ENCODE measurements around the gene ATG9B. TPM values are rescaled to one million over a fixed set of nuclear protein-coding genes. Genes with fewer than 3 reads are reported as not detected.

Gene ATG9B
- total and polyA plus RNA-seq, 2 of the 13 experiments (the other 11 are each of a cell fraction or from before 2014, with no cell fraction given): 0.24 TPM; not detected in 1

GRCh38 chr7:150975536-150976319, 48.6 kb downstream of the ATG9B start:
- no peak overlapping the region for H2AFZ ChIP-seq (ENCODE audit: low read length)
- intact Hi-C loops (cut with micrococcal nuclease; ENCODE audit: unreplicated experiment): no loop called here
- CTCF ChIA-PET (ENCODE audit: low intra/inter-chr PET ratio, low total read pairs): no interaction called here
- no peaks in the 10 kb centered on the region for H3K9me3 ChIP-seq (ENCODE audit: low read length)
- H3K4me3 ChIP-seq (replicated peaks in 1 of 3; ENCODE audit: insufficient read depth in 1 of 3, low read depth in 2 of 3, low read length in 3 of 3): peak overlapping the region in 1 of 3 experiments; percentile 59; a peak in 3 of 6 replicates
- WGBS (ENCODE audit: low lambda C conversion rate): 44% methylated on average over 9 of the region's 9 CpGs
- in situ Hi-C loops (cut with HindIII; ENCODE audit: extremely low pct_ligation_motif_present, low pct_unique_long_range_greater_than_20kb): no loop called here
- H3K27me3 ChIP-seq (ENCODE audit: control insufficient read depth in 1 of 2, insufficient read depth in 2 of 2, low read length in 2 of 2): peaks cover 18 to 74% of the 10 kb centered on the region in 2 experiments
- H3K36me3 ChIP-seq (replicated peaks in 1 of 2; ENCODE audit: control insufficient read depth in 1 of 2, insufficient read depth in 2 of 2, low read length in 2 of 2): no peaks in the 10 kb centered on the region
- no TSS peak for BruUV-seq (replicated peaks)
- DNase-seq (ENCODE audit: low spot score): no peak
- FAIRE-seq: no peak
- ATAC-seq: no peak
- H3K4me2 ChIP-seq (ENCODE audit: low read depth, low read length): peak overlapping the region; percentile 69; the same call in 1 of the 2 replicates
- no peak overlapping the region for H3K9ac ChIP-seq (ENCODE audit: insufficient read depth, low read depth, low read length)
- H3K79me2 ChIP-seq (ENCODE audit: insufficient read depth, low read length): no peaks in the 10 kb centered on the region
- POLR2A ChIA-PET: no interaction called here
- no peak for TF ChIP-seq MIER3 (CRISPR knock-in tag; IDR thresholded peaks at IDR 0.05; ENCODE audit: borderline replicate concordance)
- TF ChIP-seq CCAR2 (optimal IDR thresholded peaks at IDR 0.05; ENCODE audit: low read depth, low read length): no peak
- no peak for TF ChIP-seq RBM22 (optimal IDR thresholded peaks at IDR 0.05; ENCODE audit: low read length)
- no peak for TF ChIP-seq ZNF768 (CRISPR knock-in tag; IDR thresholded peaks at IDR 0.05)
- H3K27ac ChIP-seq (ENCODE audit: extremely low read length, insufficient read depth, low read length): no peak overlapping the region
- H4K20me1 ChIP-seq (ENCODE audit: insufficient read depth, low read length): peaks cover 5% of the 10 kb centered on the region; the same call in 1 of the 2 replicates
- peaks cover 37% of the 10 kb centered on the region for H3K4me1 ChIP-seq (ENCODE audit: insufficient read depth, low read length)

- Histone ChIP-seq H3K9ac (ENCODE audit: insufficient read depth, low read depth, low read length) (no peak overlapping the region), H3K27ac (ENCODE audit: extremely low read length, insufficient read depth, low read length) (no peak overlapping the region), H3K36me3 (replicated peaks in 1 of 2; ENCODE audit: control insufficient read depth in 1 of 2, insufficient read depth in 2 of 2, low read length in 2 of 2) (no peaks in the 10 kb centered on the region), H3K4me3 (replicated peaks in 1 of 3; ENCODE audit: insufficient read depth in 1 of 3, low read depth in 2 of 3, low read length in 3 of 3) (peak overlapping the region; percentile 26 to 59 (median 52); a peak in 4 of 6 replicates), H3K4me1 (ENCODE audit: insufficient read depth, low read length) (peaks cover 37% of the 10 kb centered on the region), H3K9me3 (ENCODE audit: low read length) (no peaks in the 10 kb centered on the region), H3K79me2 (ENCODE audit: insufficient read depth, low read length) (no peaks in the 10 kb centered on the region), H2AFZ (ENCODE audit: low read length) (no peak overlapping the region), H3K27me3 (ENCODE audit: control insufficient read depth in 1 of 2, insufficient read depth in 2 of 2, low read length in 2 of 2) (peaks cover 21 to 75% of the 10 kb centered on the region in 2 experiments), H4K20me1 (ENCODE audit: insufficient read depth, low read length) (peaks cover 5% of the 10 kb centered on the region; the same call in 1 of the 2 replicates), H3K4me2 (ENCODE audit: low read depth, low read length) (peak overlapping the region; percentile 69)
- ATAC-seq: peak; percentile 49
- FAIRE-seq: no peak
- BruUV-seq (replicated peaks): no TSS peak
- in situ Hi-C loops (cut with HindIII; ENCODE audit: extremely low pct_ligation_motif_present, low pct_unique_long_range_greater_than_20kb): no loop called here
- ChIA-PET POLR2A (interaction anchor here (0.5 kb wide), 1 partner anchor 13 kb away, joined by 3 read pairs; no protein-coding TSS in a partner anchor), CTCF (ENCODE audit: low intra/inter-chr PET ratio, low total read pairs) (no interaction called here)
- DNase-seq (ENCODE audit: low spot score): no peak
- 13% methylated on average over 10 of the region's 89 CpGs for WGBS (ENCODE audit: low lambda C conversion rate)
- intact Hi-C loops (cut with micrococcal nuclease; ENCODE audit: unreplicated experiment): no loop called here
- TF ChIP-seq SNAI1 (CRISPR knock-in tag; IDR thresholded peaks at IDR 0.05; ENCODE audit: borderline replicate concordance) (no peak), MTF2 (CRISPR knock-in tag; IDR thresholded peaks at IDR 0.05; ENCODE audit: borderline replicate concordance) (0 out of 2 replicates have a peak, but pooled peaks have one; percentile 55), MYPOP (CRISPR knock-in tag; IDR thresholded peaks at IDR 0.05) (peak; percentile 68), HES4 (CRISPR knock-in tag; IDR thresholded peaks at IDR 0.05; ENCODE audit: borderline replicate concordance) (0 out of 2 replicates have a peak, but pooled peaks have one; percentile 36), HOXA3 (CRISPR knock-in tag; IDR thresholded peaks at IDR 0.05) (0 out of 2 replicates have a peak, but pooled peaks have one; percentile 0), CTCF (CRISPR knock-in tag; IDR thresholded peaks at IDR 0.05) (peak; percentile 62), ZFY (CRISPR knock-in tag; IDR thresholded peaks at IDR 0.05) (0 out of 2 replicates have a peak, but pooled peaks have one; percentile 17), XRCC5 (optimal IDR thresholded peaks at IDR 0.05; ENCODE audit: low read length) (peak; percentile 71), STAG1 (CRISPR knock-in tag; IDR thresholded peaks at IDR 0.05) (peak; percentile 31; the same call in 1 of the 2 replicates)
These were observed 49.6 kb downstream of the ATG9B start for GRCh38 chr7:150974468-150975391.
